ENCODE data around the gene GPR107. TPM values are rescaled to one million over a fixed set of nuclear protein-coding genes. Genes with fewer than 3 reads are reported as not detected.

Gene GPR107
- total RNA-seq, 1 experiment from 2014 or later, result 33.2 TPM

- ChIA-PET POLR2A (no interaction called here), CTCF (no interaction called here)
- H3K4me1 Mint-ChIP-seq, result peaks cover 15% of the 10 kb centered on the region
- DNase-seq (ENCODE audit: low spot score) (no peak), ATAC-seq (no peak)
- H3K9me3 Mint-ChIP-seq, result no peaks in the 10 kb centered on the region
- TF ChIP-seq HMGA2 (CRISPR knock-in tag; IDR thresholded peaks at IDR 0.05) (no peak), FOXK1 (CRISPR knock-in tag; IDR thresholded peaks at IDR 0.05) (no peak), ESRRA (CRISPR knock-in tag; IDR thresholded peaks at IDR 0.05; ENCODE audit: borderline replicate concordance) (no peak), ZNF263 (CRISPR knock-in tag; IDR thresholded peaks at IDR 0.05; ENCODE audit: low read depth) (no peak), STAT6 (CRISPR knock-in tag; conservative IDR thresholded peaks at IDR 0.05; ENCODE audit: low read depth) (no peak), FOXJ3 (CRISPR knock-in tag; IDR thresholded peaks at IDR 0.05; ENCODE audit: borderline replicate concordance) (no peak), ZSCAN18 (CRISPR knock-in tag; IDR thresholded peaks at IDR 0.05) (no peak), CREM (CRISPR knock-in tag; IDR thresholded peaks at IDR 0.05) (no peak), TEAD4 (CRISPR knock-in tag; IDR thresholded peaks at IDR 0.05) (no peak), OVOL2 (CRISPR knock-in tag; IDR thresholded peaks at IDR 0.05; ENCODE audit: borderline replicate concordance) (no peak), SMAD4 (CRISPR knock-in tag; IDR thresholded peaks at IDR 0.05) (no peak), RELA (CRISPR knock-in tag; IDR thresholded peaks at IDR 0.05; ENCODE audit: borderline replicate concordance) (no peak)
- TF ChIP-seq, protein P1, sequence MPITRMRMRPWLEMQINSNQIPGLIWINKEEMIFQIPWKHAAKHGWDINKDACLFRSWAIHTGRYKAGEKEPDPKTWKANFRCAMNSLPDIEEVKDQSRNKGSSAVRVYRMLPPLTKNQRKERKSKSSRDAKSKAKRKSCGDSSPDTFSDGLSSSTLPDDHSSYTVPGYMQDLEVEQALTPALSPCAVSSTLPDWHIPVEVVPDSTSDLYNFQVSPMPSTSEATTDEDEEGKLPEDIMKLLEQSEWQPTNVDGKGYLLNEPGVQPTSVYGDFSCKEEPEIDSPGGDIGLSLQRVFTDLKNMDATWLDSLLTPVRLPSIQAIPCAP (CRISPR knock-in tag; IDR thresholded peaks at IDR 0.05), result no peak
- TF ChIP-seq, protein P2, sequence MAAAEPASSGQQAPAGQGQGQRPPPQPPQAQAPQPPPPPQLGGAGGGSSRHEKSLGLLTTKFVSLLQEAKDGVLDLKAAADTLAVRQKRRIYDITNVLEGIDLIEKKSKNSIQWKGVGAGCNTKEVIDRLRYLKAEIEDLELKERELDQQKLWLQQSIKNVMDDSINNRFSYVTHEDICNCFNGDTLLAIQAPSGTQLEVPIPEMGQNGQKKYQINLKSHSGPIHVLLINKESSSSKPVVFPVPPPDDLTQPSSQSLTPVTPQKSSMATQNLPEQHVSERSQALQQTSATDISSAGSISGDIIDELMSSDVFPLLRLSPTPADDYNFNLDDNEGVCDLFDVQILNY (CRISPR knock-in tag; IDR thresholded peaks at IDR 0.05), result no peak
- H3K4me3 Mint-ChIP-seq, result no peak overlapping the region
- H3K36me3 Mint-ChIP-seq, result no peaks in the 10 kb centered on the region
- H3K27ac Mint-ChIP-seq, result no peak overlapping the region
- H3K27me3 Mint-ChIP-seq (ENCODE audit: low read depth), result no peaks in the 10 kb centered on the region
These were observed 125.7 kb downstream of the GPR107 start for GRCh38 chr9:130179331-130179907.

DNA sequence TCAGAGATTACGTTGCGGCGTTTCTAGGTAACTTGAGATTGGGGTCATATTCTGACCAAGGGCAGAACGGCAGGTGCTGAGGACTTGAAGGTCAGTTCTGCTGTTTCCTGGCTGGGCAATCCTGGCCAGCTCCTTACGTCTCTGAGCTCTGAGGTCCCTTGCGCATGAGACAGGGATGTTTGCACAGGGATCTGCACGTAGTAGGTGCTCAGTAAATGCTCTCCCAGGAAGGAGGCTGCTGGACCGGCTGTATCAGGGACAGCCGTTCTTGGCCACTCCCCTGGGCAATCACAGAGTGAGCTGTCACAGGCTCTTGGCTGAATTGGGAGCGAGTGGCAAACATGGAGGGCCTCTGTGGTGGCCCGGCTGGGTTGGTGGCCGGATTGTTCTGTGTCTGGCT is 126.8 kb downstream of the GPR107 start:
- ChIA-PET POLR2A (no interaction called here), CTCF (no interaction called here)
- H3K27ac Mint-ChIP-seq, result no peak overlapping the region
- ATAC-seq (no peak), DNase-seq (ENCODE audit: low spot score) (no peak)
- H3K36me3 Mint-ChIP-seq, result no peaks in the 10 kb centered on the region
- H3K4me3 Mint-ChIP-seq, result no peak overlapping the region
- peaks cover 15% of the 10 kb centered on the region for H3K4me1 Mint-ChIP-seq
- no peaks in the 10 kb centered on the region for H3K9me3 Mint-ChIP-seq
- H3K27me3 Mint-ChIP-seq (ENCODE audit: low read depth), result no peaks in the 10 kb centered on the region
- no peak for TF ChIP-seq ZSCAN18 (CRISPR knock-in tag; IDR thresholded peaks at IDR 0.05)
- no peak for TF ChIP-seq ZNF219 (CRISPR knock-in tag; IDR thresholded peaks at IDR 0.05; ENCODE audit: borderline replicate concordance)
- TF ChIP-seq, protein P3, sequence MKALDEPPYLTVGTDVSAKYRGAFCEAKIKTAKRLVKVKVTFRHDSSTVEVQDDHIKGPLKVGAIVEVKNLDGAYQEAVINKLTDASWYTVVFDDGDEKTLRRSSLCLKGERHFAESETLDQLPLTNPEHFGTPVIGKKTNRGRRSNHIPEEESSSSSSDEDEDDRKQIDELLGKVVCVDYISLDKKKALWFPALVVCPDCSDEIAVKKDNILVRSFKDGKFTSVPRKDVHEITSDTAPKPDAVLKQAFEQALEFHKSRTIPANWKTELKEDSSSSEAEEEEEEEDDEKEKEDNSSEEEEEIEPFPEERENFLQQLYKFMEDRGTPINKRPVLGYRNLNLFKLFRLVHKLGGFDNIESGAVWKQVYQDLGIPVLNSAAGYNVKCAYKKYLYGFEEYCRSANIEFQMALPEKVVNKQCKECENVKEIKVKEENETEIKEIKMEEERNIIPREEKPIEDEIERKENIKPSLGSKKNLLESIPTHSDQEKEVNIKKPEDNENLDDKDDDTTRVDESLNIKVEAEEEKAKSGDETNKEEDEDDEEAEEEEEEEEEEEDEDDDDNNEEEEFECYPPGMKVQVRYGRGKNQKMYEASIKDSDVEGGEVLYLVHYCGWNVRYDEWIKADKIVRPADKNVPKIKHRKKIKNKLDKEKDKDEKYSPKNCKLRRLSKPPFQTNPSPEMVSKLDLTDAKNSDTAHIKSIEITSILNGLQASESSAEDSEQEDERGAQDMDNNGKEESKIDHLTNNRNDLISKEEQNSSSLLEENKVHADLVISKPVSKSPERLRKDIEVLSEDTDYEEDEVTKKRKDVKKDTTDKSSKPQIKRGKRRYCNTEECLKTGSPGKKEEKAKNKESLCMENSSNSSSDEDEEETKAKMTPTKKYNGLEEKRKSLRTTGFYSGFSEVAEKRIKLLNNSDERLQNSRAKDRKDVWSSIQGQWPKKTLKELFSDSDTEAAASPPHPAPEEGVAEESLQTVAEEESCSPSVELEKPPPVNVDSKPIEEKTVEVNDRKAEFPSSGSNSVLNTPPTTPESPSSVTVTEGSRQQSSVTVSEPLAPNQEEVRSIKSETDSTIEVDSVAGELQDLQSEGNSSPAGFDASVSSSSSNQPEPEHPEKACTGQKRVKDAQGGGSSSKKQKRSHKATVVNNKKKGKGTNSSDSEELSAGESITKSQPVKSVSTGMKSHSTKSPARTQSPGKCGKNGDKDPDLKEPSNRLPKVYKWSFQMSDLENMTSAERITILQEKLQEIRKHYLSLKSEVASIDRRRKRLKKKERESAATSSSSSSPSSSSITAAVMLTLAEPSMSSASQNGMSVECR (CRISPR knock-in tag; IDR thresholded peaks at IDR 0.05; ENCODE audit: borderline replicate concordance), result no peak
- TF ChIP-seq, protein P4, sequence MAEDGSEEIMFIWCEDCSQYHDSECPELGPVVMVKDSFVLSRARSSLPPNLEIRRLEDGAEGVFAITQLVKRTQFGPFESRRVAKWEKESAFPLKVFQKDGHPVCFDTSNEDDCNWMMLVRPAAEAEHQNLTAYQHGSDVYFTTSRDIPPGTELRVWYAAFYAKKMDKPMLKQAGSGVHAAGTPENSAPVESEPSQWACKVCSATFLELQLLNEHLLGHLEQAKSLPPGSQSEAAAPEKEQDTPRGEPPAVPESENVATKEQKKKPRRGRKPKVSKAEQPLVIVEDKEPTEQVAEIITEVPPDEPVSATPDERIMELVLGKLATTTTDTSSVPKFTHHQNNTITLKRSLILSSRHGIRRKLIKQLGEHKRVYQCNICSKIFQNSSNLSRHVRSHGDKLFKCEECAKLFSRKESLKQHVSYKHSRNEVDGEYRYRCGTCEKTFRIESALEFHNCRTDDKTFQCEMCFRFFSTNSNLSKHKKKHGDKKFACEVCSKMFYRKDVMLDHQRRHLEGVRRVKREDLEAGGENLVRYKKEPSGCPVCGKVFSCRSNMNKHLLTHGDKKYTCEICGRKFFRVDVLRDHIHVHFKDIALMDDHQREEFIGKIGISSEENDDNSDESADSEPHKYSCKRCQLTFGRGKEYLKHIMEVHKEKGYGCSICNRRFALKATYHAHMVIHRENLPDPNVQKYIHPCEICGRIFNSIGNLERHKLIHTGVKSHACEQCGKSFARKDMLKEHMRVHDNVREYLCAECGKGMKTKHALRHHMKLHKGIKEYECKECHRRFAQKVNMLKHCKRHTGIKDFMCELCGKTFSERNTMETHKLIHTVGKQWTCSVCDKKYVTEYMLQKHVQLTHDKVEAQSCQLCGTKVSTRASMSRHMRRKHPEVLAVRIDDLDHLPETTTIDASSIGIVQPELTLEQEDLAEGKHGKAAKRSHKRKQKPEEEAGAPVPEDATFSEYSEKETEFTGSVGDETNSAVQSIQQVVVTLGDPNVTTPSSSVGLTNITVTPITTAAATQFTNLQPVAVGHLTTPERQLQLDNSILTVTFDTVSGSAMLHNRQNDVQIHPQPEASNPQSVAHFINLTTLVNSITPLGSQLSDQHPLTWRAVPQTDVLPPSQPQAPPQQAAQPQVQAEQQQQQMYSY (CRISPR knock-in tag; IDR thresholded peaks at IDR 0.05), result no peak
- no peak for TF ChIP-seq CREB1 (CRISPR knock-in tag; IDR thresholded peaks at IDR 0.05)
- no peak for TF ChIP-seq RELA (CRISPR knock-in tag; IDR thresholded peaks at IDR 0.05; ENCODE audit: borderline replicate concordance)
- TF ChIP-seq RORB (CRISPR knock-in tag; IDR thresholded peaks at IDR 0.05), result no peak
- no peak for TF ChIP-seq PRRX2 (CRISPR knock-in tag; IDR thresholded peaks at IDR 0.05)

All from WTC11 (cell line).